TTC549 (cell line): ENCODE data around the gene CD300LF.

Experiments used
- FAIRE-seq: peaks from 2 replicates; lab custom pipeline; 2012; peaks lifted over from hg19 to GRCh38; lab: Jason Lieb, UNC

Gene CD300LF

GRCh38 chr17:74745548-74746177, 32.9 kb upstream of the CD300LF start:
- no peak for FAIRE-seq

- FAIRE-seq: no peak
Measured at GRCh38 chr17:74744714-74745547, 32.2 kb upstream of the CD300LF start.

- FAIRE-seq: no peak
Measured at GRCh38 chr17:74744349-74744713, 31.6 kb upstream of the CD300LF start.

DNA sequence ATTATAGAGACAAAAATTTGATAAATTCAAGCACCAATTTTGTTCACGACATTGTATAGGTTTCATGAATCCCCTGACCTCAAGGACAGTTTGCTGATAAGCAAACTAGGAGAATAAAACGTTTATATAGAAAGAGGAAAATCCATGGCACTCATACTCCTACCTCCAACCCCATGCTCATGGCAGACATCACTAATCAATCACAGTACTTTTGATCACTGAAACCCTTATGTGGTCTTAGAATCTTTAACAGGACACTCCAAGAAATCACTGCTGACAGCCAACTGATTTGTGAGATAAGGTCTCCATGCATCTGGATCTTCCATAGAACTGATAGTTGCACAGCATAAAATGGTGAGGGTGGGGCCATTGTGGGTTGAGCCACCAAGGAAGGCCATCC, 31.0 kb upstream of the CD300LF start:
- FAIRE-seq: no peak

DNA sequence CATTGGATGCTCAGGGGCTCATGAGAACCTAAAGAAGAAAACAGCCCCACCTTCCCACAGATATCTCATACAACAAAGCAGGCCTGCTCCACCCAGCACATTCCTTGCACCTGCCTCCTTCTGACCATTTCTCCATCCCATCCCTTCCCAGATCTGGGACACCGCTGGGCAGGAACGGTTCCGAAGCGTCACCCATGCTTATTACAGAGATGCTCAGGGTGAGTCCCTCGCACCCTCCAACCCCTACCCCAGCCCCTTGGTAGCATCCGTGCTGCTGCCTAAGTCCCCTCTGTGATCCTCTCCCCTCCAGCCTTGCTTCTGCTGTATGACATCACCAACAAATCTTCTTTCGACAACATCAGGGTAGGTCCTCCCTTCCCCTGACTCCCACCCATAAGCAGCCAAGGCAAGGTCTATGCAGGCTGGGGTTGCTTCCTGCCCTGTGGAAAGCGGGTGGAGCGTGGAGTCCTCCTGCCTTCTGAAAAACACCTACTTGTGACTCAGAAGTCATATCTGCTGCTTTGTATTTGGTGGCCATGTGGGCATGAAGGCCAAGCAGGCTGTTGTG, 30.3 kb upstream of the CD300LF start:
- FAIRE-seq: no peak

DNA sequence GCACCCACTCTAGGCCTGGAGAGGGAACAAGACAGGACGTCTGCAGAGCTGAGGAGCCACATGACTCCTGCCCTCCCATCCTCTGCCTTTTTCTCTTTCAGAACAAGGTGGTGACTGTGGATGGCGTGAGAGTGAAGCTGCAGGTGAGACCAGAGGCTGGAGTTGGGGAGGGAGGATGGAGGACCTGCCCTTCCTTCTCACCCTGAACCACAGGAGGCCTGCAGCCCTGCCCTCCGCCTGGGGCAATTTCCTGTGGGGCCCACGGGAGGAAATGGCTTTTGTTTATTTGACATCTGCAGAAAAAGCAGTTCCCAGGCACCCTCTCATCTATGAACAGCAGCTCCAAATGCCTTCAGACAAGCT, 29.4 kb upstream of the CD300LF start:
- FAIRE-seq: no peak

- FAIRE-seq: no peak
Measured at GRCh38 chr17:74740641-74741387, 28.1 kb upstream of the CD300LF start.

DNA sequence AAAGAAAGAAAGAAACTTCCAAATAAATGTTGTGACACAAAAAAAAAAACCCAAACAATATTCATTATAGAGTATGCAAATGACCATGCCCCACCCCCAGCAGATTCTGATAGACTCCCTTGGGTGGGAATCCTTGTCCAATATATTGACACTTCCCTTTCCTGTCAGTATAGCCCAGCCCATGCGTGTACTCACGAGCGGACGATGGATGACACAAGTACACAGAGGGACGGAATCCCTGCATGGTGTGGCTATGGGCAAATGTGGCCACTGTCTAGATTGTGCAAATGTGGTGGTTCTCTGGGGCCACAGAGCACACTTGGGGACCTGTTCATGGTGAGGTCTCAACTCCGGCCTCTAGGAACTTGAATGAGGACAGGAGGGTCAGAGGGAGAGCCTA, 27.4 kb upstream of the CD300LF start:
- FAIRE-seq: no peak

GRCh38 chr17:74739227-74739831, 26.6 kb upstream of the CD300LF start:
- no peak for FAIRE-seq

GRCh38 chr17:74738051-74738996, 25.6 kb upstream of the CD300LF start:
- FAIRE-seq: no peak

GRCh38 chr17:74737299-74738050, 24.8 kb upstream of the CD300LF start:
- FAIRE-seq: no peak

DNA sequence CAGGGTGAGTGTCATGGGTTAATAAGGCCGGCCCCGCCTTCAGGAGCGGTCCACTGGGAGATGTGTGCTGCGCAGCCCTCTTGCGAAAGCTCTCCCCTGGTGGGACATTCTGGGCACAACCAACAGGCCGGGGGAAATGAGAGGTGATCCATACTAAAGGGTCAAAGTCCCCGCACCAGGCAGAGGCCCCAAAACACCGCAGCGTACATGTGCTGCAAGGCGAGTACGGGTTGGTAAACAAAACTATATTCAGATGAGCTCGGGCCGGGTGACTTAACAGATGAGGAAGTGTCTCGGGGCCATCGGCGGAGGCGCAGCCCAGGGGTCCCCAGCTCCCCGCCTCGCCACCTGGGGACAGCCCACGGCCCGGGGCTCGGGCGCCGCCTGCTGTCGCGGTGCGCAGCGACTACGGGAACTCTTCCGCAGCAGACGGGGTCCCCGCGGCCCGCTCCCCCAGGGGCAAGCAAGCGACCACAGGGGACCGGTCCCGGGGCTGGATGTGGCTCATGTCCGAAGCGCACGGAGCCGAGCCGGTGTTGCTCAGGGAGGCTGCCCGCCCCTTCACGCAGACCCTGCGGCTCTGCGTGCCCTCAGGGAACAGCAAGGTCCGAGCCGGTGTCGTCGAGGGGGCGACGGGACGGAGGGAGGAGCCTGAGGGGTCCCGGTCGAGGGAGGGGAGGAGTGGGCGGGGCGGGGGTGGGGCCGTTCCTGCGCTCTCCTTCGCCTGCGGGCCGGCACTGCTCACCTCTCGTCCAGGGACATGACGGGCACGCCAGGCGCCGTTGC, 24.0 kb upstream of the CD300LF start, which contains the start of gene RAB37:
TSS of gene RAB37 (plus strand) at position 744 of the 786 bp plus-strand sequence. CDS start at position 761, 17 bp downstream.
- no peak for FAIRE-seq

GRCh38 chr17:74734256-74734655, 21.5 kb upstream of the CD300LF start:
- no peak for FAIRE-seq

- no peak for FAIRE-seq
Measured at GRCh38 chr17:74733365-74734122, 20.8 kb upstream of the CD300LF start.

DNA sequence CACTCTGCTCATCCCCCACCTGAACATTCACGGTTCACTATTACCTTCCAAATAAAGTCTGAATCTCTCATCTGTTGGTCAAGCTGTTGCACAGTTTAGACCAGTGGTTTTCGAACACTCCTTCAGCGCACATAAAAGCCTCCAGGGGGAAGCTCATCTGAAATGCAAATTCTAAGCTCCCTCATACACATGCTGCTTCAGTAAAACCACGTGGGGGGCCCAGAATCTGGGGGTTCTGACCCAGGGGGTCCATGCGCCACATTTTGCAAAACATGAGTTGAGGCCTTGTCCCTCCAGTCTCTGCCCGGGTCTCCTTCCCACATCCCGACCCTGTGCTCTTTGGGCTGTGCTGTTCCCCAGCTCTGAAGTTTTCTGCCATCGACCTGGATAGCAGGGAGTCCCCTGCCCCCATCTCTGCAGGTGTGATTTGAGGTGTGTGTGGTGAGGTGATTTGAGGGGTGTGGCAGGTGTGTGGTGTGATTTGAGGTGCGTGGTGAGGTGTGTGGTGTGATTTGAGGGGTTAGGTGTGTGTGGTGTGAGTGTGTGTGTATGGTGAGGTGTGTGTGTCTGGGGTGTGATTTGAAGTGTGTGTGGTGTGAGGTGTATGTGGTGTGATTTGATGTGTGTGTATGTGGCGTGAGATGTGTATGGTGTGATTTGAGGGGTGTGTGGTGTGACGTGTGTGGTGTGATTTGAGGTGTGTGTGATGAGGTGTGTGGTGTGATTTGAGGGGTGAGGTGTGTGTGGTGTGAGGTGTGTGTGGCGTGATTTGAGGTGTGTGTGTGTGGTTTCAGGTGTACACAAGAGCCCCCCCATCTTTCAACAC, 19.5 kb upstream of the CD300LF start:
- no peak for FAIRE-seq

GRCh38 chr17:74731347-74731605, 18.6 kb upstream of the CD300LF start:
- FAIRE-seq: no peak

DNA sequence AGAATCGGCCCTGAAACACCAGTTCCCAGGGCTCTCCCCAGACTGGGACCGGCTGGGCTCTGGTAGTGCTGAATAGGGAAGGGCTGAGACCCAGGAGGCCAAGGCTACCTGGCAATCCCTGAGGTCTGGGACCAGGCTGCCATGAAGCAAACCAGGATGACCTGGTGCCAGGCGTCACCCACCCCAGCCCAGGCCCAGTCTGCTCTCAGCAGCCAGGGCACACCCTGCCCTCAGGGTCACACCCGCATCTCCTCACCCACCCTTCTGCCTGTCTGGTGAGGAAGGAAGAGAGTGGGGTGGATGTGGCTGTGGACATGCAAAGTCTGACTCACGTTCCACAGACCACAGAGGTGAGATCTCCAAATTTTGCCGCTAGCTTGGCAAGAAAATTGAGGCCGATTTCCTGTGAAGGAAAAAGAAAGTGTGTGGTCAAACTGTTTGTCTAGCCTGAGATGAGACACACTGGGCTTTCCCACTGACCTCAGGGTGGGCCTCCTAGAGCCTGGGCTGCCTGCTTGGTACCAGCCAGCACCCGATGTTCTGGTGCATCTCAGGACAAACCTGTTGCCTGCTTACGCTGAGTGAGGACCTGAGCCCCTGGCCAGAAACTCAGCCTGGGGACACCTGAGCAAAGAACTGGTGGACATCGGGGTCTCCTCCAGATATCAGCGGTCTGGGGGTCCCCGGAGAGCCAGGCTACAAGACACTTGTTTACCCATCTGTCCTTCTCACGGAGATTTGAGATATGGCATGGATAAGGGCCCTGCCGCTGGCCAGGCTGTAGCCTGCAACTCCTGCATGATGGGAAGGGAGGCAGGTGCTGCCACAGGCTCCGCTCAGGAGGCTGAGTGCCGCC, 18.0 kb upstream of the CD300LF start:
- no peak for FAIRE-seq
